NCI-H82 treated with DMSO at 0.1 percent for 48 hours (cell line): ENCODE results near the gene DYNLT2.
A peak's percentile ranks its signal among the peaks of the same experiment; 100 is the strongest.
"Not testable (repeated sequence)": the region's sequence is repeated elsewhere in the genome, so short reads cannot be mapped to it uniquely, and the experiment has no call there.

Source experiments
- DNase-seq: peaks from one replicate; lab custom pipeline; 2025; ENCODE audit not compliant: unreplicated experiment; lab: John Stamatoyannopoulos, UW

The DYNLT2 gene

DNA sequence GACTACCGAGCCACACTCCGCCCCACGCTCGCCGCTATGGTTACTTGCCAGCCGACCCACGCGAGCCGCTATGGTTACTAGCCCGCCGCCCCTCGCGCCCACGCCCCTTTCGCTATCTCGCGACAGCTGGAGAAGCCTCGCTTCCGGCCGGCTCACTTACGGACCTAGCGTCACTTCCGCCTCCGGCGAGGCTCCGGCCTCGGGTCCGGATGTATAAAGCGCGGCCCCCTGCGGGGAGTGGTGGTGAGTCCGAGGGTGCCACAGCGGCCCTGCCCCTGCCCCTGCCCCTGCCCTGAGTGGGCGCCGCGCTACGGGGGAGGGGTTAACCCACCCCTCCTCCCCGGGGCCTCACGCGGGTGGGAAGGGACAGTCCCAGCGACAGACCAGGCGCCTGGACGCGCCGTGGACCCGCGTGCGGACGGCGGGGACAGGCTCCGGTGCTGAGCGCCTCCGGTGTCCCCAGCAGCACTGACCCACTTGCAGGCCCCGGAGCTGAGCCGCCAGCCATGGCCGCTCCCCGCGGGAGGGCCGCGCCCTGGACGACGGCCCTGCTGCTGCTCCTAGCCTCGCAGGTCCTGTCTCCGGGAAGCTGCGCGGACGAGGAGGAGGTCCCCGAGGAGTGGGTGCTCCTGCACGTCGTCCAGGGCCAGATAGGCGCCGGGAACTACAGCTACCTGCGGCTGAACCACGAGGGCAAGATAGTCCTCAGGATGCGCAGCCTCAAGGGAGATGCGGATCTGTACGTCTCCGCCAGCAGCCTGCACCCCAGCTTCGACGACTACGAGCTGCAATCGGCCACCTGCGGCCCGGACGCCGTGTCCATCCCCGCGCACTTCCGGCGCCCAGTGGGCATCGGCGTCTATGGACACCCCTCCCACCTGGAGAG, 49.2 kb downstream of the DYNLT2 start, which contains the start of the genes C6orf120 and WDR27:
TSS of gene C6orf120 (plus strand) at position 173 of the 886 bp plus-strand sequence. CDS start at position 507, 334 bp downstream.
TSS of gene WDR27 (minus strand) at position 76 of the 886 bp plus-strand sequence. CDS start 13,024 bp downstream, outside the sequence.
- peak; percentile 74 for DNase-seq

DNA sequence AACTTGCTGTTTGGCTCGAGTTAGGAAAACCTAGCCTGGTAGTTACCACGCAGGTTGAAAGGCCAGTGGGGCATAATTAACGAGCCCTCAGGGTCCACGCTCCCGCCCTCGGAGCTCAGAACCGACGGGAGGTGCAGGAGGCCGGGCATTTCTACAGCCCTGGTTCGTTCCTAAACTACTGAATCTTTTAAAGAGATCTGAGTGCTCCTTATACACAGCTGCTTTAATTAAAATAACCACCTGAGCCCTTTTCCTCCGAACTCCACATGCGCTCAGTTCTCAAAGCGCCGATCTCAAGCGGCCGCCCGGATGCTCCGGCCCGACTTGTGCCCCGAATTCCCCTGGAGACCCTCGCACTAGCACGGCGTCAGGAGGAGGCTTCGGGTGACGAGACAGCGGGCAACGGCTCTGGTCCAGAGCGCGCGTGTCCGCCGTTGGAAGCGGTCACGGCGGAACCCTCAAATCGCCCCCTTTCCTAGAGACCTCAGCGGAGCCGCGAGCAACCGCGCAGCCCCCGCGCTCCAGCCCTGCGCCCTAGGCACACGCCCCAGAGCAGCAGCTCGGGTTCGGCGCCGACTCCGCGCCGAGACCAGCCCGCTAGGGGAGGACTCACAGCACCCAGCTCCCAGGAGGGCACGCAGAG, 49.9 kb downstream of the DYNLT2 start:
- no peak for DNase-seq

DNA sequence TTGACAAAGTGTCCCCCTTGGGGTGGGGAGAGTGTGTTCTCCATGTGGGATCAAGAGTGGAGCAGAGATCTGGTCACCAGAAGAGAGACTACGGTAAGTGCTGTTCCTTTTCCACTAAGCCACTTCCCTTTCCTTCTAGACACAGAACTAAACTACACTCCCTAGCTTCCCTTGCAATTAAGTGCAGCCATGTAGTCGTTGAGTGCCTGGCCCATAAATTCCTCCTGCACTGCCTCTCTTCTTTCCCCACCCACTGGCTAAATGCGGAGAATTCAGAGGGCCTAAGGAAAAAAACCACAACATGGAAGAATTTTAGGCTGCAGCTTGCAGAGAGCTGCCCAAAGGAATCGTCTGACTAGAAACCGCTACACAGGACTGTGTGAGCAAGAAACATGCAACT, 51.1 kb downstream of the DYNLT2 start:
- DNase-seq, result no peak

DNA sequence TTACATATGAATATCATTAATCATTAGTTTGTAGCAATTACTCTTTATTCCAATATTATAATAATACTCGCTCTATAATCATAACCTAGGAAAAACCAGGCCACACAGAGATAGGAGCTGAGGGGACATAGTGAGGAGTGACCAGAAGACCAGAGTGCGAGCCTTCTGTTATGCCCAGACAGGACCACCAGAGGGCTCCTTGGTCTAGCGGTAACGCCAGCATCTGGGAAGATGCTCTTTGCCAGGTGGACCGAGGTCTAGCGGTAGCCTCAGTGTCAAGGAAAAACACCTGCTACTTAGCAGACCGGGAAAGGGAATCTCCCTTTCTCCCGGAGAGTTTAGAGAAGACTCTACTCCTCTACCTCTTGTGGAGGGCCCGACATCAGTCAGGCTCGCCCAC, 54.3 kb downstream of the DYNLT2 start:
- DNase-seq, result not testable (repeated sequence)

- no peak for DNase-seq
These were observed 56.2 kb downstream of the DYNLT2 start for GRCh38 chr6:169695131-169695530.

DNA sequence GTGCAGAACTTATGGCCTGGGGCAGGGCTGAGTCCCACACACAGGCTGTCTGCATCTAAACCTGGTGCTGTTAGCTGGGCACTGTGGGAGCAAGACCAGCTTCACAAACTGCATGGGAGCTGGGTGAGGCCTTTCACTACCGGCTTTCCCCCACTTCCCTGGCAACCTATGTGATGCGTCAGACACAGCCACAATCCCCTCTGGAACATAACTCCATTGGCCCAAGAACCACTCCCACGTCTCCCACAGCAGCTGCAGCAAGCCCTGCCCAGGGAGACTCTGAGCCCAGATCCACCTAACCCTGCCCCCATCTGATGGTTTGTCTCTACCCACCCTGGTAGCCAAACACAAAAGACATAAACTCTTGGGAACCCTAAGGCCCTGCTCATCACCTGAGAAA, 58.9 kb downstream of the DYNLT2 start:
- no peak for DNase-seq

DNA sequence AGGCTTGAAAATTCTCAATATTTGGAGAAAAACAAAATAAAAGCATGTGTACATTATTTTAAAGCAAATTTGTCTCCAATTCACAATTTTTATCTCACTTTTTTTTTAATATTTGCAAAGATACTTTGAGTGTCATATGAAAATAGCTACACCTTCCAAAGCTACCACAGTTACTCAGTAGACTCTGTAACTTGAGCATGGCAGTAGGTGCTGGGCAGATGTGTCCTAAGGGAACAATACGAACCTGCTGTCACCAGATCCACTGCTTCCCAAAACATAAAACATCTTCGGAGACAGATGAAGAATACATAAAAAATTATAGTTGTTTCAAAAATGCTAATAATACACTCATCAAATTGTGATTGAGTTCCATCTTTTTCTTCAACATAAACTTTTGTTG, 60.1 kb downstream of the DYNLT2 start:
- no peak for DNase-seq
